GM21515 (cell line): ENCODE data around the gene PDE4A.
"Not testable (repeated sequence)": the region's sequence is repeated elsewhere in the genome, so short reads cannot be mapped to it uniquely, and the experiment has no call there.

Experiments used
- ATAC-seq: cut with Tn5 transposase; IDR thresholded peaks from one replicate; pipeline ENCODE4 v1.9.1; 2021; ENCODE audit not compliant: unreplicated experiment

Gene PDE4A

GRCh38 chr19:10403137-10404021 is 17.0 kb upstream of the PDE4A start, which contains the start of gene CDC37:
CDC37 (minus strand) TSS chr19:10403542; CDS start chr19:10403479, 63 bp downstream.
- ATAC-seq, result peak; percentile 60

GRCh38 chr19:10404888-10405820 is 15.2 kb upstream of the PDE4A start:
- no peak for ATAC-seq

- no peak for ATAC-seq
These were observed 14.1 kb upstream of the PDE4A start for GRCh38 chr19:10406191-10406590.

- no peak for ATAC-seq
These were observed 13.2 kb upstream of the PDE4A start for GRCh38 chr19:10407096-10407495.

GRCh38 chr19:10408511-10409283 is 11.6 kb upstream of the PDE4A start:
- ATAC-seq, result no peak

GRCh38 chr19:10411224-10411623 is 9.1 kb upstream of the PDE4A start:
- ATAC-seq, result not testable (repeated sequence)

GRCh38 chr19:10412257-10412977 is 7.9 kb upstream of the PDE4A start:
- peak; percentile 47 for ATAC-seq

GRCh38 chr19:10416083-10416379 is 4.3 kb upstream of the PDE4A start:
- ATAC-seq, result no peak

GRCh38 chr19:10416380-10417257 is 3.7 kb upstream of the PDE4A start:
- peak; percentile 44 for ATAC-seq

- ATAC-seq, result no peak
These were observed 2.6 kb upstream of the PDE4A start for GRCh38 chr19:10417541-10418234.

- no peak for ATAC-seq
These were observed 2.2 kb upstream of the PDE4A start for GRCh38 chr19:10418235-10418484.

GRCh38 chr19:10418485-10419199 is 1.7 kb upstream of the PDE4A start:
- no peak for ATAC-seq

GRCh38 chr19:10419200-10419645 is 1.1 kb upstream of the PDE4A start:
- ATAC-seq, result no peak

GRCh38 chr19:10419646-10420443 is 493 bp upstream of the PDE4A start:
- ATAC-seq, result no peak

GRCh38 chr19:10421240-10422045 is 1.1 kb downstream of the PDE4A start:
- no peak for ATAC-seq

- ATAC-seq, result no peak
These were observed 1.7 kb downstream of the PDE4A start for GRCh38 chr19:10422046-10422461.

- no peak for ATAC-seq
These were observed 2.5 kb downstream of the PDE4A start for GRCh38 chr19:10422846-10423245.
